ENCODE measurements around the gene CIAPIN1. TPM values are rescaled to one million over a fixed set of nuclear protein-coding genes. Genes with fewer than 3 reads are reported as not detected.
"Not testable (repeated sequence)": the region's sequence is repeated elsewhere in the genome, so short reads cannot be mapped to it uniquely, and the experiment has no call there.

Gene CIAPIN1
- total and polyA plus RNA-seq, 9 donors, result 45.8 to 65.8 (median 59.7) TPM

DNA sequence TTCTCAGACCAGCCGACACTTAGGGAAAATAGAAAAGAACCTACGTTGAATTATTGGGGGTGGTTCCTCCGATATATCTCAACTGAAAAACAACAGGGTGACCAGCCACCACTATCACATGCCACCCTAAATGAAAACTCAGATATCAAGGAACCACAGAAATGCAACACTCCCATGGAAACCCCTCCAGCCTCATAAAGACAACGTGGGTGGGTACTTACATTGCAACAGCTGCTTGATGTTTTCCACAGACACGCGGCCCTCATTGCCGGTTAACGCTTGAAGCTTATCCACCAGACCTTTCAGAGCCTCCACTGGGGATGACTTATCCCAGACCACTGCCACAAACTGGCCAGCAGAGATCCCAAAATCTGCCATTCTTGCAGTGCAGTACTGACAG, 6.6 kb downstream of the CIAPIN1 start:
- DNase-seq; H3K4me3 ChIP-seq (ENCODE audit: low read length); H3K4me1 ChIP-seq (ENCODE audit: control insufficient read depth, insufficient read depth, low read length); H3K27me3 ChIP-seq (ENCODE audit: control insufficient read depth, insufficient read depth, low read length); H3K9me3 ChIP-seq (replicated peaks; ENCODE audit: control insufficient read depth, low read depth, low read length); H3K27ac ChIP-seq (ENCODE audit: low read length): not testable (repeated sequence)
- WGBS (ENCODE audit: insufficient coverage), result 95% methylated on average over 4 of the region's 8 CpGs
- H3K36me3 ChIP-seq (ENCODE audit: control insufficient read depth, insufficient read depth, low read length), result peaks cover 36% of the 10 kb centered on the region

DNA sequence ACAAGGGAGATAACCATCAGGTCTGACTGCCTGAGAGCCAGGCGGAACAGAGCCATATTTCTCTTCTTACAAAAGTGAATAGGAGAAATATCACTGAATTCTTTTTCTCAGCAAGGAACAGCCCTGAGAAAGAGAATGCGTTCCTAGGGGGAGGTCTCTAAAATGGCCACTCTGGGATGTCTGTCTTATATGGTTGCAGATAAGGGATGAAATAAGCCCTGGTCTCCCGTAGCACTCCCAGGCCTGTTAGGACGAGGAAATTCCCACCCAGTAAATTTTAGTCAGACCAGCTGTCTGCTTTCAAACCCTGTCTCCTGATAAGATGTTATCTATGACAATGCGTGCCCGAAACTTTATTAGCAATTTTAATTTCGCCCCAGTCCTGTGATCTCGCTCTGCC, 7.2 kb downstream of the CIAPIN1 start:
- not testable (repeated sequence) for H3K27me3 ChIP-seq (ENCODE audit: control insufficient read depth, insufficient read depth, low read length); H3K9me3 ChIP-seq (replicated peaks; ENCODE audit: control insufficient read depth, low read depth, low read length); H3K4me3 ChIP-seq (ENCODE audit: low read length); H3K4me1 ChIP-seq (ENCODE audit: control insufficient read depth, insufficient read depth, low read length); DNase-seq; H3K27ac ChIP-seq (ENCODE audit: low read length)
- 82% methylated on average over 3 of the region's 8 CpGs for WGBS (ENCODE audit: insufficient coverage)
- H3K36me3 ChIP-seq (ENCODE audit: control insufficient read depth, insufficient read depth, low read length), result peaks cover 41% of the 10 kb centered on the region

DNA sequence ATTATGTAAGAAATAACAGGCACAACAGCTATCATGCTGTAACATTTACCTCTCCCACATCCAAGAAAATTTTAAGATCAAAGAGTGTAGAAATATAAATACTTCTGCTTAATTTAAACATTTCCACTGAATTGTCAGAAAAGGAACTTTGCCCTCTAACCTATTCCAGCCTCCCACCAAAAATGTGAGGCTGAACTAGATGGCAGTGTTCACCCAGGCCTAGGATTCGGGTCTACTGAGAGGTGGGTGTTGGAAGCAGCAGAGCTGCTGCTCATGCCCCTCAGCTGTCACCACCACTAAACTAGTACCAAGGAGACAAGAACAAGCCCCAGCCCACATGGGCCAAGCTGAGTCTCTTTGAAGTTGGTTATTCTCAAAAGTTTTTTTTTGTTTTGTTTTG, 11.3 kb downstream of the CIAPIN1 start:
- WGBS (ENCODE audit: insufficient coverage), result no CpG with 5 or more reads among the region's 1 CpG
- peaks cover 73% of the 10 kb centered on the region for H3K36me3 ChIP-seq (ENCODE audit: control insufficient read depth, insufficient read depth, low read length)
- no peaks in the 10 kb centered on the region for H3K4me1 ChIP-seq (ENCODE audit: control insufficient read depth, insufficient read depth, low read length)
- peaks cover 3% of the 10 kb centered on the region for H3K9me3 ChIP-seq (replicated peaks; ENCODE audit: control insufficient read depth, low read depth, low read length)
- H3K27ac ChIP-seq (ENCODE audit: low read length), result no peak overlapping the region
- no peak overlapping the region for H3K4me3 ChIP-seq (ENCODE audit: low read length)
- no peak for DNase-seq
- no peaks in the 10 kb centered on the region for H3K27me3 ChIP-seq (ENCODE audit: control insufficient read depth, insufficient read depth, low read length)

DNA sequence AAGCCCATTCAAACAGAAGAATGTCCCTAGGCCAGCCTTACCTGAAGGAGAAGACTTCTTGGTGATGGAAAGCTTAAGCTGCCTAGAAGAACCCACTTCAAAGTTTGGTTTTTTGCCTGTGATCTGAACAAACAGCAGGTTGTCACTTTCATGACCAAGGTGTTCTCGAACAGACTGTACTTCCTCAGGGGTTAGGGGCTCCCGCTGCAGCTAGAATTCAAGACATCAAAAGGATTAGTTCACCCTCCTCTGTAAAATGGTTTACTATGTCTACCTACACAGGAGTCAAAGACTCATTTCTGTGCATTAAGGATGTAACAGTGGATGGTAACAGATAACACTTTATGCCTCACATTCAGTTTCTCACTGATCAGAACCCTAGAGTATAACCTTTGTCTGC, 13.2 kb downstream of the CIAPIN1 start:
- H3K36me3 ChIP-seq (ENCODE audit: control insufficient read depth, insufficient read depth, low read length), result peaks cover 73% of the 10 kb centered on the region
- 100% methylated on average over 1 of the region's 2 CpGs for WGBS (ENCODE audit: insufficient coverage)
- no peaks in the 10 kb centered on the region for H3K4me1 ChIP-seq (ENCODE audit: control insufficient read depth, insufficient read depth, low read length)
- H3K4me3 ChIP-seq (ENCODE audit: low read length), result no peak overlapping the region
- H3K27me3 ChIP-seq (ENCODE audit: control insufficient read depth, insufficient read depth, low read length), result no peaks in the 10 kb centered on the region
- no peaks in the 10 kb centered on the region for H3K9me3 ChIP-seq (replicated peaks; ENCODE audit: control insufficient read depth, low read depth, low read length)
- DNase-seq, result no peak
- no peak overlapping the region for H3K27ac ChIP-seq (ENCODE audit: low read length)

DNA sequence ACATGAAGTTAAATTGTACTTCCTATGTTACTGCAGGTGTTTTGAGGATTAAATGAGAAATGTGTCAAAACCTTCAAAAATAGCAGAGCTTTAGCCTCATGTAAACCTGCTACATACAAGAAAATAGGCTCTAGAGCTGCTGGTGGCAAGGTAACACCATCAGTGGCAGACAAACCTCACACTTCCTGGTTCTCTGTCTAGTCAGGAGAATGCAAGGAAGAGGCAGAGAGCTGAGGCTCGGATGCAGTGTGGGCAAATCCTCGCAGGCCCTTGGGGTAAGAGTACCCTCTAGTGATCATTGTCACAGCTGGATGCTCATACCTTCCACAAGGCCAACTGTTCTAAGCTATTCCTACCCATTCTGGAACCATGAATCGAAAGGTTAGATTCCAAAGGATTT, 14.2 kb downstream of the CIAPIN1 start:
- WGBS (ENCODE audit: insufficient coverage), result 90% methylated on average over 2 of the region's 3 CpGs
- Histone ChIP-seq H3K4me3 (ENCODE audit: low read length) (no peak overlapping the region), H3K27ac (ENCODE audit: low read length) (no peak overlapping the region), H3K36me3 (ENCODE audit: control insufficient read depth, insufficient read depth, low read length) (peaks cover 81% of the 10 kb centered on the region), H3K4me1 (ENCODE audit: control insufficient read depth, insufficient read depth, low read length) (no peaks in the 10 kb centered on the region), H3K27me3 (ENCODE audit: control insufficient read depth, insufficient read depth, low read length) (no peaks in the 10 kb centered on the region), H3K9me3 (replicated peaks; ENCODE audit: control insufficient read depth, low read depth, low read length) (no peaks in the 10 kb centered on the region)
- no peak for DNase-seq

DNA sequence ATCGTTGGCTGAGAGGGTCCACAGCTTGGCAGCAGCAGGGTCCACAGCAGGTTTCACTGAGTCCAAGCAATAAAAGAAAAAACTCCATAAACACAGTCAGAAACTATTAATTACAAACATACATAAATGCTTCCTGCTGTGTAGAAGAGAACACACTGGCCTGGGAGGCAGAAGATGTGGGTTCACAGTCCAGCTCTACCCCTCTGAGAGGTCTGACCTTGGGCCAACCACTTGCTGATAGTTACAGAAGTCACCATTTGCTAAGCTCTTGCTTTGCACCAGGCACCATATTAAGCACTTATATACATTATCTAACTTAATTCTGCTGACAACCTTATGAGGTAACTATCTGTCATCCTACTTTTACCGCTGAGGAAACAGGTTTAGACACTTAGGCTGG, 14.7 kb downstream of the CIAPIN1 start:
- Histone ChIP-seq H3K27me3 (ENCODE audit: control insufficient read depth, insufficient read depth, low read length) (no peaks in the 10 kb centered on the region), H3K4me1 (ENCODE audit: control insufficient read depth, insufficient read depth, low read length) (no peaks in the 10 kb centered on the region), H3K4me3 (ENCODE audit: low read length) (no peak overlapping the region), H3K9me3 (replicated peaks; ENCODE audit: control insufficient read depth, low read depth, low read length) (no peaks in the 10 kb centered on the region), H3K36me3 (ENCODE audit: control insufficient read depth, insufficient read depth, low read length) (peaks cover 84% of the 10 kb centered on the region), H3K27ac (ENCODE audit: low read length) (no peak overlapping the region)
- no peak for DNase-seq
- WGBS (ENCODE audit: insufficient coverage), result 90% methylated on average over 2 of the region's 2 CpGs

DNA sequence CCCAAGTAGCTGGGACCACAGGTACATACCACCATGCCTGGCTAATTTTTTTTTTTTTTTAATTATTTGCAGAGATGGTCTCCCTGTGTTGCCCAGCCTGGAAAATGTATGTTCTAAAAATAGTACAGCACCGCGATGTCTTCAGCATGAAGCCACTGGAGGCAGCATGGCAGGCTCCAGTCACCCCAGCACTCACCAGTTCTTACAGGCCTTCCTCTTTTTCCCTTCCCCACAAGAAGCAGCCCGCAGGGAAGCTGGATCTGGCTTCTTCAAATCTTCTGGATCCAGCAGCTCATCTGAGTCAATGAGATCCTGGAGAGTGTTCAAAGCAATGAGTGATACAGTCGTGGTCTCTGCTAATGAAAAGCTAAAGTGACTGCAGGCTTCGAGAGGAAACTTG, 16.2 kb downstream of the CIAPIN1 start:
- Histone ChIP-seq H3K27me3 (ENCODE audit: control insufficient read depth, insufficient read depth, low read length) (no peaks in the 10 kb centered on the region), H3K36me3 (ENCODE audit: control insufficient read depth, insufficient read depth, low read length) (peaks cover 75% of the 10 kb centered on the region), H3K27ac (ENCODE audit: low read length) (no peak overlapping the region), H3K4me1 (ENCODE audit: control insufficient read depth, insufficient read depth, low read length) (peaks cover 11% of the 10 kb centered on the region), H3K9me3 (replicated peaks; ENCODE audit: control insufficient read depth, low read depth, low read length) (no peaks in the 10 kb centered on the region), H3K4me3 (ENCODE audit: low read length) (no peak overlapping the region)
- DNase-seq, result no peak
- WGBS (ENCODE audit: insufficient coverage), result 95% methylated on average over 3 of the region's 5 CpGs

DNA sequence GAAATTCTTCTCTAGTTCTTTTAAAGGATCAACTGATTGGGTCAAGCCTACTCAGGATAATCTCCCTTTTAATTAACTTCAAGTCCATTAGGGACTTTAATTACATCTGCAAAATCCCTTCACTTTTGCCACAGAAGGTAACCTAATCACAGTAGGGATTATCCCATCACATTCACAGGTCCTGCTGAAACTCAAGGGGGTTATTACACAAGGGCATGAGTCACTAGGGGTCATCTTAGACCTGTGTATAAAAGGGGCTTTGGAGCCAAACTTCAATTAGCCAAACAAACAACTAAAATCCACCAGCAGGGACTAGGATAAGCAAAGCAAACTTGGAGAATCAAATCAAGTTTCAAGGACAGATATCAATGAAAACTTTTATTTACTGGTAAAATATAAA, 19.4 kb downstream of the CIAPIN1 start:
- peaks cover 49% of the 10 kb centered on the region for H3K36me3 ChIP-seq (ENCODE audit: control insufficient read depth, insufficient read depth, low read length)

DNA sequence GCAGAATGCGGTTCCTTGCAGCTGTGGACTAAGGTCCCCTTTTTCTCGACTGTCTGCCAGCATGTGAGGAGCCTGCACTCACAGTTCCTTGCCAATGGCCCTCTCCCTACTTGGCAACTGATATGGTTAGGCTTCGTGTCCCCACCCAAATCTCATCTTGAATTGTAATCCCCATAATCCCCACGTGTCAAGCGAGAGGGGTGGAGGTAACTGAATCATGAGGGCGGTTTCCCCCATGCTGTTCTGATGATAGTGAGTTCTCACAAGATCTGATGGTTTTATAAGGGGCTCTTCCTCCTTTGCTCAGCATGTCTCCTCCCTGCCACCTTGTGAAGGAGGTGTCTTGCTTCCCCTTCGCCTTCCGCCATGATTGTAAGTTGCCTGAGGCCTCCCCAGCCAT, 19.9 kb downstream of the CIAPIN1 start:
- no peak for DNase-seq
- WGBS (ENCODE audit: insufficient coverage), result 100% methylated on average over 1 of the region's 8 CpGs
- peaks cover 26% of the 10 kb centered on the region for H3K4me1 ChIP-seq (ENCODE audit: control insufficient read depth, insufficient read depth, low read length)
- H3K9me3 ChIP-seq (replicated peaks; ENCODE audit: control insufficient read depth, low read depth, low read length), result no peaks in the 10 kb centered on the region
- H3K36me3 ChIP-seq (ENCODE audit: control insufficient read depth, insufficient read depth, low read length), result peaks cover 43% of the 10 kb centered on the region
- H3K27me3 ChIP-seq (ENCODE audit: control insufficient read depth, insufficient read depth, low read length), result no peaks in the 10 kb centered on the region
- no peak overlapping the region for H3K27ac ChIP-seq (ENCODE audit: low read length)
- H3K4me3 ChIP-seq (ENCODE audit: low read length), result no peak overlapping the region

More for the DNA sequence above, 19.4 kb downstream of the CIAPIN1 start:
- no peaks in the 10 kb centered on the region for H3K27me3 ChIP-seq (ENCODE audit: control insufficient read depth, insufficient read depth, low read length)
- no peak overlapping the region for H3K27ac ChIP-seq (ENCODE audit: low read length)
- no peak for DNase-seq
- H3K4me1 ChIP-seq (ENCODE audit: control insufficient read depth, insufficient read depth, low read length), result peaks cover 22% of the 10 kb centered on the region
- no peak overlapping the region for H3K4me3 ChIP-seq (ENCODE audit: low read length)
- H3K9me3 ChIP-seq (replicated peaks; ENCODE audit: control insufficient read depth, low read depth, low read length), result no peaks in the 10 kb centered on the region

DNA sequence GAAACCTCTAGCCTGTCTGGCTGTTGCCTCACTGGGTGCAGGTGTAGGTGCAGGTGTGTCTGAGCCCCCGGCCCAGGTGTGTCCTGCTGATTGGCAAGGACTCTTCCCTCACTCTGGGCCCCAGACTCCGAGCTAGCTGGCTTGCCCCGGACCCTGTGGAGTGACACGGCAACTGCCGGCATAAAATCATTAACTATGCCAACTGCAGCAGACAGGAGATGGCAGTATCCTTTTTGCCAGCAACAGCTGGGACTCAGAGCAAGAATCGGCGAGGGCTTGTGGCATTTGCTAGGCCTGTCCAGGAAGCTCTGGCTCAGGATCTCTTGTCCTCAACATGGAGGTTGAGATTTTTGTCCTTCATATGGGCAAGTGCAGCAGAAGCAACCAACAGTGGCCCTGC, 20.8 kb downstream of the CIAPIN1 start:
- H3K27ac ChIP-seq (ENCODE audit: low read length), result peak overlapping the region; percentile 62
- DNase-seq, result peak; percentile 80
- H3K4me3 ChIP-seq (ENCODE audit: low read length), result no peak overlapping the region
- 79% methylated on average over 7 of the region's 7 CpGs for WGBS (ENCODE audit: insufficient coverage)
- peaks cover 31% of the 10 kb centered on the region for H3K4me1 ChIP-seq (ENCODE audit: control insufficient read depth, insufficient read depth, low read length)
- H3K36me3 ChIP-seq (ENCODE audit: control insufficient read depth, insufficient read depth, low read length), result peaks cover 36% of the 10 kb centered on the region
- no peaks in the 10 kb centered on the region for H3K27me3 ChIP-seq (ENCODE audit: control insufficient read depth, insufficient read depth, low read length)
- no peaks in the 10 kb centered on the region for H3K9me3 ChIP-seq (replicated peaks; ENCODE audit: control insufficient read depth, low read depth, low read length)

DNA sequence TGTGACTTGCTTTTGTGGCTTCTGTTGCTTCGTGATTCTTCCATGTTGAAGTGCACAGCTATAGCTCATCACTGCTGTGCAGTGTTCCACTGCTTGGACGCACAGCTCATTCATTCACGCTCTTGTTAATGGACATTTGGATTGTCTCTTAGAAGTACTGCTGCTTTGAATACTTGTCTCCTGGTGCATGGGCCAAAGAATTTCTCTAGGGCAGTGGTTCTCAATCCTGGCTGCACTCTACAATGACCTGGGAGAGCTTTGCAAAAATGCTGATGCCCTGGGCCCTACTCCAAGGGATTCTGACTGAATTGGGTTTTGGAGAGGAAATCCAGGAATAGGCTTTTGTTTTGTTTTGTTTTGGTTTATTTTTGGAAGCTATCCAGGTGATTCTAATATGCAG, 22.6 kb downstream of the CIAPIN1 start:
- 63% methylated on average over 3 of the region's 3 CpGs for WGBS (ENCODE audit: insufficient coverage)
- H3K27ac ChIP-seq (ENCODE audit: low read length), result no peak overlapping the region
- DNase-seq, result no peak
- peaks cover 31% of the 10 kb centered on the region for H3K4me1 ChIP-seq (ENCODE audit: control insufficient read depth, insufficient read depth, low read length)
- H3K27me3 ChIP-seq (ENCODE audit: control insufficient read depth, insufficient read depth, low read length), result no peaks in the 10 kb centered on the region
- H3K9me3 ChIP-seq (replicated peaks; ENCODE audit: control insufficient read depth, low read depth, low read length), result no peaks in the 10 kb centered on the region
- no peak overlapping the region for H3K4me3 ChIP-seq (ENCODE audit: low read length)
- H3K36me3 ChIP-seq (ENCODE audit: control insufficient read depth, insufficient read depth, low read length), result peaks cover 19% of the 10 kb centered on the region

Data from muscle of leg (tissue), 11 donors.